ENCODE measurements around the gene CXCL11. TPM values are rescaled to one million over a fixed set of nuclear protein-coding genes. Genes with fewer than 3 reads are reported as not detected.

The CXCL11 gene
- polyA plus RNA-seq, 1 of the 3 experiments (the other 2 are of a cell fraction), result not detected

- Histone ChIP-seq H3K36me3 (replicated peaks in 1 of 2; ENCODE audit: control insufficient read depth in 1 of 2, insufficient read depth in 2 of 2, low read length in 1 of 2) (no peaks in the 10 kb centered on the region), H4K20me1 (ENCODE audit: insufficient read depth) (no peaks in the 10 kb centered on the region), H3K9me3 (no peaks in the 10 kb centered on the region), H3K9me2 (no peaks in the 10 kb centered on the region), H3K4me1 (ENCODE audit: control insufficient read depth in 1 of 2, insufficient read depth in 2 of 2, low read depth in 1 of 2, low read length in 1 of 2) (no peaks in the 10 kb centered on the region), H3K79me2 (ENCODE audit: insufficient read depth) (no peaks in the 10 kb centered on the region), H2AFZ (ENCODE audit: low read depth) (no peak overlapping the region), H3K9ac (no peak overlapping the region), H3K27ac (ENCODE audit: low read depth in 2 of 2, low read length in 1 of 2) (no peak overlapping the region), H3K4me2 (no peak overlapping the region), H3F3A (replicated peaks; ENCODE audit: insufficient read depth) (no peaks in the 10 kb centered on the region), H3K27me3 (ENCODE audit: insufficient read depth) (peaks cover 5% of the 10 kb centered on the region; the same call in 1 of the 2 replicates), H3K4me3 (ENCODE audit: low read depth in 2 of 2, low read length in 1 of 2) (no peak overlapping the region)
- no peak for DNase-seq
- CTCF ChIA-PET, result no interaction called here
- POLR2A ChIA-PET, result no interaction called here
- 56% methylated on average over 3 of the region's 3 CpGs for WGBS (ENCODE audit: low lambda C conversion rate)
- TF ChIP-seq RCOR1 (IDR thresholded peaks at IDR 0.05; ENCODE audit: low read length), result no peak
Measured at GRCh38 chr4:76003620-76004019, 32.2 kb downstream of the CXCL11 start.

GRCh38 chr4:76003035-76003434, 32.8 kb downstream of the CXCL11 start:
- Histone ChIP-seq H3K4me1 (ENCODE audit: control insufficient read depth in 1 of 2, insufficient read depth in 2 of 2, low read depth in 1 of 2, low read length in 1 of 2) (no peaks in the 10 kb centered on the region), H4K20me1 (ENCODE audit: insufficient read depth) (no peaks in the 10 kb centered on the region), H3K9ac (no peak overlapping the region), H3K79me2 (ENCODE audit: insufficient read depth) (no peaks in the 10 kb centered on the region), H3F3A (replicated peaks; ENCODE audit: insufficient read depth) (no peaks in the 10 kb centered on the region), H2AFZ (ENCODE audit: low read depth) (no peak overlapping the region), H3K4me2 (no peak overlapping the region), H3K9me3 (no peaks in the 10 kb centered on the region), H3K4me3 (ENCODE audit: low read depth in 2 of 2, low read length in 1 of 2) (no peak overlapping the region), H3K36me3 (replicated peaks in 1 of 2; ENCODE audit: control insufficient read depth in 1 of 2, insufficient read depth in 2 of 2, low read length in 1 of 2) (no peaks in the 10 kb centered on the region), H3K27me3 (ENCODE audit: insufficient read depth) (peaks cover 5% of the 10 kb centered on the region; the same call in 1 of the 2 replicates), H3K27ac (ENCODE audit: low read depth in 2 of 2, low read length in 1 of 2) (no peak overlapping the region), H3K9me2 (no peaks in the 10 kb centered on the region)
- 21% methylated on average over 2 of the region's 2 CpGs for WGBS (ENCODE audit: low lambda C conversion rate)
- TF ChIP-seq FOXJ3 (CRISPR knock-in tag; IDR thresholded peaks at IDR 0.05), result no peak
- no peak for TF ChIP-seq NFIC (IDR thresholded peaks at IDR 0.05; ENCODE audit: borderline replicate concordance)
- no peak for TF ChIP-seq EP300 (IDR thresholded peaks at IDR 0.05; ENCODE audit: borderline replicate concordance in 1 of 2, low read depth in 1 of 2, low read length in 1 of 2)
- DNase-seq, result no peak
- POLR2A ChIA-PET, result no interaction called here
- CTCF ChIA-PET, result interaction anchor here (1.4 kb wide), 2 partner anchors 84 to 176 kb away, joined by 3 read pairs; no protein-coding TSS in a partner anchor

- ChIA-PET POLR2A (no interaction called here), CTCF (interaction anchor here (1.4 kb wide), 2 partner anchors 85 to 177 kb away, joined by 3 read pairs; no protein-coding TSS in a partner anchor)
- Histone ChIP-seq H3K27ac (ENCODE audit: low read depth in 2 of 2, low read length in 1 of 2) (no peak overlapping the region), H3K36me3 (replicated peaks in 1 of 2; ENCODE audit: control insufficient read depth in 1 of 2, insufficient read depth in 2 of 2, low read length in 1 of 2) (no peaks in the 10 kb centered on the region), H3K9me2 (no peaks in the 10 kb centered on the region), H3K4me3 (ENCODE audit: low read depth in 2 of 2, low read length in 1 of 2) (no peak overlapping the region), H3K9ac (no peak overlapping the region), H3K9me3 (no peaks in the 10 kb centered on the region), H4K20me1 (ENCODE audit: insufficient read depth) (no peaks in the 10 kb centered on the region), H3F3A (replicated peaks; ENCODE audit: insufficient read depth) (no peaks in the 10 kb centered on the region), H3K4me2 (no peak overlapping the region), H3K4me1 (ENCODE audit: control insufficient read depth in 1 of 2, insufficient read depth in 2 of 2, low read depth in 1 of 2, low read length in 1 of 2) (no peaks in the 10 kb centered on the region), H3K79me2 (ENCODE audit: insufficient read depth) (no peaks in the 10 kb centered on the region), H3K27me3 (ENCODE audit: insufficient read depth) (peaks cover 5% of the 10 kb centered on the region; the same call in 1 of the 2 replicates), H2AFZ (ENCODE audit: low read depth) (no peak overlapping the region)
- 54% methylated on average over 4 of the region's 4 CpGs for WGBS (ENCODE audit: low lambda C conversion rate)
- TF ChIP-seq EP300 (IDR thresholded peaks at IDR 0.05; ENCODE audit: borderline replicate concordance in 1 of 2, low read depth in 1 of 2, low read length in 1 of 2) (no peak), ELF1 (IDR thresholded peaks at IDR 0.05) (no peak), FOXJ3 (CRISPR knock-in tag; IDR thresholded peaks at IDR 0.05) (no peak), YY1 (IDR thresholded peaks at IDR 0.05; ENCODE audit: low read depth) (no peak), RXRA (IDR thresholded peaks at IDR 0.05; ENCODE audit: borderline replicate concordance, low read depth) (no peak), RCOR1 (IDR thresholded peaks at IDR 0.05; ENCODE audit: low read length) (no peak), NRF1 (IDR thresholded peaks at IDR 0.05; ENCODE audit: low read depth, low read length) (no peak), USF2 (IDR thresholded peaks at IDR 0.05; ENCODE audit: borderline replicate concordance, low read depth, low read length) (no peak), ZBTB33 (IDR thresholded peaks at IDR 0.05; ENCODE audit: borderline replicate concordance, low read depth) (no peak), REST (IDR thresholded peaks at IDR 0.05; ENCODE audit: low read depth, low read length) (no peak), TCF12 (IDR thresholded peaks at IDR 0.05) (no peak), CHD2 (IDR thresholded peaks at IDR 0.05; ENCODE audit: low read length, partially characterized antibody) (no peak), EZH2phosphoT487 (IDR thresholded peaks at IDR 0.05; ENCODE audit: borderline replicate concordance, low read depth) (no peak)
- DNase-seq, result no peak
Measured at GRCh38 chr4:76002176-76002575, 33.7 kb downstream of the CXCL11 start.
